SK-N-SH (cell line): ENCODE data around the gene KRT6A. TPM values are rescaled to one million over a fixed set of nuclear protein-coding genes. Genes with fewer than 3 reads are reported as not detected.

Experiments
- CTCF ChIA-PET: fragments of 300-600, 350-600 bp; formaldehyde crosslinking; extraction: SDS; loops from one replicate; lab custom pipeline; 2021; lab: Yijun Ruan, JAX
- POLR2A ChIA-PET: fragments of 350-600 bp; sonication (Branson Sonifier 250); formaldehyde crosslinking; extraction: SDS; loops from one replicate; lab custom pipeline; 2020; ENCODE audit warnings: antibody characterized with exemption, inconsistent platforms; lab: Yijun Ruan, JAX
- DNase-seq: peaks from one replicate; pipeline ENCODE4 v3.0.0; 2012
- H2AFZ ChIP-seq: fragments of 200-600 bp; sonication (generic); 2 replicates; pipeline ENCODE4 v1.8.1; 2016; ENCODE audit warnings: antibody characterized with exemption, mild to moderate bottlenecking, low read depth
- H3F3A ChIP-seq: fragments of 200-600 bp; sonication (generic); replicated peaks from 2 replicates; pipeline ENCODE3; 2016; ENCODE audit warnings: antibody characterized with exemption, mild to moderate bottlenecking; ENCODE audit not compliant: insufficient read depth
- H3K27ac ChIP-seq, 2 experiments: fragments of 200-500 bp in 1 of 2; fragments of 200-600 bp in 1 of 2; sonication (Bioruptor generic) in 1 of 2; sonication (generic), shearing (Covaris generic) in 1 of 2; 2 replicates each; pipeline versions ENCODE4 v1.5.1 to v1.6.1; 2014 to 2016; ENCODE audit warnings: low read depth in 2 of 2, inconsistent platforms in 1 of 2, low read length in 1 of 2, mild to moderate bottlenecking in 1 of 2, mixed read lengths in 1 of 2
- H3K27me3 ChIP-seq: fragments of 200-600 bp; sonication (generic), shearing (Covaris generic); 2 replicates; pipeline ENCODE4 v1.6.1; 2016; ENCODE audit warnings: mixed run types; ENCODE audit not compliant: insufficient read depth
- H3K36me3 ChIP-seq, 2 experiments: fragments of 200-500 bp in 1 of 2; fragments of 200-600 bp in 1 of 2; sonication (Bioruptor generic) in 1 of 2; sonication (generic) in 1 of 2; replicated peaks in 1 of 2; 2 replicates each; pipeline versions ENCODE3 to v1.5.1; 2014 to 2016; ENCODE audit warnings: low read length in 1 of 2, mild to moderate bottlenecking in 1 of 2; ENCODE audit not compliant: insufficient read depth in 2 of 2, control insufficient read depth in 1 of 2
- H3K4me1 ChIP-seq, 2 experiments: fragments of 200-500 bp in 1 of 2; fragments of 200-600 bp in 1 of 2; sonication (Bioruptor generic) in 1 of 2; sonication (generic), shearing (Covaris generic) in 1 of 2; 2 replicates each; pipeline versions ENCODE4 v1.5.1 to v1.6.1; 2014 to 2016; ENCODE audit warnings: low read depth in 1 of 2, low read length in 1 of 2, mixed run types in 1 of 2; ENCODE audit not compliant: insufficient read depth in 2 of 2, control insufficient read depth in 1 of 2
- H3K4me2 ChIP-seq: fragments of 200-600 bp; sonication (generic), shearing (Covaris generic); 2 replicates; pipeline ENCODE4 v1.6.1; 2017; ENCODE audit warnings: mixed run types
- H3K4me3 ChIP-seq, 2 experiments: fragments of 200-500 bp in 1 of 2; fragments of 200-600 bp in 1 of 2; sonication (Bioruptor generic) in 1 of 2; sonication (generic), shearing (Covaris generic) in 1 of 2; 2 replicates each; pipeline versions ENCODE4 v1.5.1 to v1.8.1; 2014 to 2016; ENCODE audit warnings: low read depth in 2 of 2, inconsistent platforms in 1 of 2, low read length in 1 of 2, mild to moderate bottlenecking in 1 of 2, mixed read lengths in 1 of 2, moderate library complexity in 1 of 2
- H3K79me2 ChIP-seq: fragments of 200-600 bp; sonication (generic); 2 replicates; pipeline ENCODE4 v1.8.1; 2017; ENCODE audit warnings: mild to moderate bottlenecking; ENCODE audit not compliant: insufficient read depth
- H3K9ac ChIP-seq: fragments of 200-600 bp; sonication (generic); 2 replicates; pipeline ENCODE4 v1.6.1; 2017; ENCODE audit warnings: mixed run types
- H3K9me2 ChIP-seq: fragments of 200-600 bp; sonication (generic); 2 replicates; pipeline ENCODE4 v1.6.1; 2017; ENCODE audit warnings: mixed run types
- H3K9me3 ChIP-seq: fragments of 200-600 bp; sonication (generic); 2 replicates; pipeline ENCODE4 v1.6.1; 2017; ENCODE audit warnings: mixed run types, mild to moderate bottlenecking, moderate library complexity
- H4K20me1 ChIP-seq: fragments of 200-600 bp; sonication (generic); 2 replicates; pipeline ENCODE4 v1.6.1; 2017; ENCODE audit warnings: mild to moderate bottlenecking, mixed run types; ENCODE audit not compliant: insufficient read depth
- CTCF ChIP-seq: fragments of 200-600 bp; sonication (generic); IDR thresholded peaks from 2 replicates; pipeline ENCODE4 v1.6.1; 2017; ENCODE audit warnings: antibody characterized with exemption, mild to moderate bottlenecking, moderate library complexity
- EZH2phosphoT487 ChIP-seq: fragments of 200-600 bp; sonication (generic); IDR thresholded peaks from 2 replicates; pipeline ENCODE4 v1.6.1; 2017; ENCODE audit warnings: low read depth, mixed run types, mild to moderate bottlenecking, antibody characterized with exemption, moderate library complexity, borderline replicate concordance
- POLR2AphosphoS5 ChIP-seq: IDR thresholded peaks from 2 replicates; pipeline ENCODE4 v1.6.1; 2012; ENCODE audit warnings: low read depth, low read length
- RAD21 ChIP-seq: IDR thresholded peaks from 2 replicates; pipeline ENCODE4 v1.6.1; 2012; ENCODE audit warnings: mild to moderate bottlenecking, low read length
- SMC3 ChIP-seq: IDR thresholded peaks from 2 replicates; pipeline ENCODE4 v1.6.1; 2012; ENCODE audit warnings: low read depth, low read length, improper control_type of control experiment
- WGBS: methylation state at CpG from one replicate; pipeline ENCODE4 v1.1.6; 2017; ENCODE audit warnings: low lambda C conversion rate; 5-methylcytosine and 5-hydroxymethylcytosine counted together
- polyA plus RNA-seq, 3 experiments: library from polyadenylated mRNA; depleted of rRNA; stranded (reverse); fragments of >200 nt; gene quantifications; 2 replicates each; pipeline ENCODE4 v1.2.3, GENCODE V29; 2012

Gene KRT6A
- polyA plus RNA-seq, 1 of the 3 experiments (the other 2 are of a cell fraction): not detected

- no peaks in the 10 kb centered on the region for H3F3A ChIP-seq
- no peak overlapping the region for H3K9ac ChIP-seq
- H4K20me1 ChIP-seq: no peaks in the 10 kb centered on the region
- H3K4me1 ChIP-seq: no peaks in the 10 kb centered on the region
- 21% methylated on average over 5 of the region's 5 CpGs for WGBS
- 0 out of 2 replicates have a peak, but pooled peaks cover 3% of the 10 kb centered on the region for H3K9me3 ChIP-seq
- no peaks in the 10 kb centered on the region for H3K79me2 ChIP-seq
- TF ChIP-seq EZH2phosphoT487: no peak
- no peak for TF ChIP-seq CTCF
- no peak overlapping the region for H2AFZ ChIP-seq
- no peaks in the 10 kb centered on the region for H3K36me3 ChIP-seq
- ChIA-PET CTCF (interaction anchor here (1.0 to 2.6 kb wide), 6 partner anchors 10 to 473 kb away, joined by 3 to 15 read pairs (median 4); no protein-coding TSS in a partner anchor), POLR2A (no interaction called here)
- H3K9me2 ChIP-seq: no peaks in the 10 kb centered on the region
- DNase-seq: no peak
- peaks cover 5% of the 10 kb centered on the region; the same call in 1 of the 2 replicates for H3K27me3 ChIP-seq
- no peak overlapping the region for H3K27ac ChIP-seq
- H3K4me2 ChIP-seq: no peak overlapping the region
- no peak overlapping the region for H3K4me3 ChIP-seq
Measured at GRCh38 chr12:52508211-52508610, 15.2 kb upstream of the KRT6A start.

- ChIA-PET CTCF (interaction anchor here (0.6 to 2.6 kb wide), 17 partner anchors 8 to 1352 kb away, joined by 3 to 15 read pairs (median 3); no protein-coding TSS in a partner anchor), POLR2A (no interaction called here)
- Histone ChIP-seq H3K9me3 (0 out of 2 replicates have a peak, but pooled peaks cover 3% of the 10 kb centered on the region), H3F3A (no peaks in the 10 kb centered on the region), H2AFZ (no peak overlapping the region), H3K4me3 (no peak overlapping the region), H3K9ac (no peak overlapping the region), H3K4me2 (no peak overlapping the region), H3K36me3 (no peaks in the 10 kb centered on the region), H3K27ac (no peak overlapping the region), H3K27me3 (peaks cover 5% of the 10 kb centered on the region; the same call in 1 of the 2 replicates), H3K79me2 (no peaks in the 10 kb centered on the region), H4K20me1 (no peaks in the 10 kb centered on the region), H3K9me2 (no peaks in the 10 kb centered on the region), H3K4me1 (no peaks in the 10 kb centered on the region)
- TF ChIP-seq SMC3: peak; percentile 38; the same call in 1 of the 2 replicates
- TF ChIP-seq CTCF: peak; percentile 61
- no peak for TF ChIP-seq POLR2AphosphoS5
- TF ChIP-seq RAD21: peak; percentile 48
- peak; percentile 49 for DNase-seq
- 31% methylated on average over 4 of the region's 4 CpGs for WGBS
Measured at GRCh38 chr12:52506858-52507715, 14.0 kb upstream of the KRT6A start.
